OCI-LY7 (cell line): ENCODE data around the gene MTHFD1L. TPM values are rescaled to one million over a fixed set of nuclear protein-coding genes. Genes with fewer than 3 reads are reported as not detected.

Experiments used
- BruUV-seq: library from RNA; stranded (reverse); fragments of 400-500 nt; replicated peaks from 2 replicates; lab custom pipeline; 2021; lab: Mats Ljungman, UMichigan
- CTCF ChIA-PET: fragments of 300-600 bp; sonication (Branson Sonifier 250); formaldehyde crosslinking; loops from one replicate; lab custom pipeline; 2022; ENCODE audit warnings: antibody characterized with exemption; ENCODE audit not compliant: unreplicated experiment; lab: Charles Lee
- POLR2A ChIA-PET: fragments of 300-600 bp; sonication (Branson Sonifier 250); formaldehyde crosslinking; loops from one replicate; lab custom pipeline; 2022; ENCODE audit warnings: antibody characterized with exemption; lab: Charles Lee
- DNase-seq: peaks from one replicate; pipeline ENCODE4 v3.0.0-alpha.2; 2015; ENCODE audit warnings: low spot score
- H2AFZ ChIP-seq: fragments of 200-600 bp; sonication (generic), shearing (Covaris generic); 2 replicates; pipeline ENCODE4 v1.6.1; 2014; ENCODE audit warnings: mild to moderate bottlenecking, antibody characterized with exemption, low read length, moderate library complexity
- H3K27ac ChIP-seq: fragments of 200-600 bp; sonication (generic); 2 replicates; pipeline ENCODE4 v1.5.1; 2014; ENCODE audit warnings: mixed run types, low read depth, mild to moderate bottlenecking, moderate library complexity, low read length, inconsistent platforms; ENCODE audit not compliant: poor library complexity, severe bottlenecking
- H3K36me3 ChIP-seq: fragments of 200-600 bp; sonication (generic); 2 replicates; pipeline ENCODE4 v1.6.1; 2014; ENCODE audit warnings: mild to moderate bottlenecking, antibody characterized with exemption, low read length, moderate library complexity, mixed read lengths; ENCODE audit not compliant: insufficient read depth
- H3K4me1 ChIP-seq: fragments of 200-600 bp; sonication (generic); 2 replicates; pipeline ENCODE4 v1.5.1; 2014; ENCODE audit warnings: mild to moderate bottlenecking, low read length; ENCODE audit not compliant: insufficient read depth, poor library complexity, severe bottlenecking
- H3K4me2 ChIP-seq: fragments of 200-600 bp; sonication (generic); 2 replicates; pipeline ENCODE4 v1.6.1; 2014; ENCODE audit warnings: mild to moderate bottlenecking, low read length
- H3K4me3 ChIP-seq: fragments of 200-600 bp; sonication (generic); 2 replicates; pipeline ENCODE4 v1.5.1; 2014; ENCODE audit warnings: mild to moderate bottlenecking, low read depth, low read length; ENCODE audit not compliant: poor library complexity, severe bottlenecking
- H3K79me2 ChIP-seq: fragments of 200-600 bp; sonication (generic); 2 replicates; pipeline ENCODE4 v1.6.1; 2016; ENCODE audit warnings: low read depth, mild to moderate bottlenecking, low read length, moderate library complexity, mixed read lengths; ENCODE audit not compliant: insufficient read depth
- H3K9me2 ChIP-seq: fragments of 200-600 bp; sonication (generic); 2 replicates; pipeline ENCODE4 v1.6.1; 2016; ENCODE audit warnings: mild to moderate bottlenecking, low read length, mixed read lengths; ENCODE audit not compliant: insufficient read depth
- H3K9me3 ChIP-seq: fragments of 200-600 bp; sonication (generic); 2 replicates; pipeline ENCODE4 v1.6.1; 2014; ENCODE audit warnings: mild to moderate bottlenecking, mixed run types, low read length, mixed read lengths
- H4K20me1 ChIP-seq: fragments of 200-600 bp; sonication (generic); 2 replicates; pipeline ENCODE4 v1.6.1; 2014; ENCODE audit warnings: mild to moderate bottlenecking, antibody characterized with exemption, low read length, moderate library complexity, mixed read lengths; ENCODE audit not compliant: insufficient read depth
- EZH2phosphoT487 ChIP-seq: fragments of 200-600 bp; sonication (generic); IDR thresholded peaks from 2 replicates; pipeline ENCODE4 v1.6.1; 2018; ENCODE audit warnings: low read depth, borderline replicate concordance, mild to moderate bottlenecking, mixed run types, antibody characterized with exemption, low read length, moderate library complexity, mixed read lengths
- intact Hi-C: fragments of 100-400 bp; cut with micrococcal nuclease; formaldehyde crosslinking; loops from one replicate; pipeline ENCODE4 v1.10.0; 2022; ENCODE audit not compliant: unreplicated experiment
- total RNA-seq, 2 experiments: library from RNA; depleted of rRNA in 1 of 2; stranded (reverse); fragments of >200 nt in 1 of 2; shearing (Covaris generic) in 1 of 2; gene quantifications; 2 replicates each; pipeline ENCODE4 v1.2.3, GENCODE V29; 2014 to 2022
- TF ChIP-seq, protein P1 (sequence below): fragments of 200-600 bp; sonication (generic); conservative IDR thresholded peaks from 2 replicates; pipeline ENCODE4 v1.5.1; 2014; ENCODE audit warnings: mild to moderate bottlenecking, antibody characterized with exemption, low read length, moderate library complexity, mixed read lengths

The MTHFD1L gene
- total RNA-seq, 2 experiments from 2014 or later, result 68.4 to 144 TPM

DNA sequence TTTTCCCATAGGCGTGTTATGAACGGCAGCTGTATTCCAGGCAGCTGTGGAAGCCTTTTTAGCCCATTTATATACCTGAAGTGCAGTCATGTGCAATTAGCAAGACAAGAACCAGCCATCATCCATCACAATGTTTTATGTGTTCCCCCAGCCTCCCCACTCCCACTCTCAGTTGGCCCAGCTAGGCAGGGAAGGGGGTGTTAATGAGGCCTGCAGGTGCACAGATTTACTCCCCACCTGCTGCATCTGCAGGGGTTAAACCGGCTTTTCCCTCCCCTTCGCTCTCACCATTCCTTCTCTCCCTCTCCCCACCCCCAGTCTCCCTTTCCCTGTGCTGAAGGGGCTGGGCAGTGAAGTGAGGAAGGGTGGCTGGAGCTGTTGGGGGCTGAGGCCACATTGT lies 224.5 kb downstream of the MTHFD1L start:
- no peak overlapping the region for H3K27ac ChIP-seq
- H4K20me1 ChIP-seq, result no peaks in the 10 kb centered on the region
- DNase-seq, result no peak
- no TSS peak for BruUV-seq
- no peak overlapping the region for H3K4me3 ChIP-seq
- ChIA-PET POLR2A (no interaction called here), CTCF (no interaction called here)
- H2AFZ ChIP-seq, result no peak overlapping the region
- no peaks in the 10 kb centered on the region for H3K79me2 ChIP-seq
- TF ChIP-seq, protein P1, sequence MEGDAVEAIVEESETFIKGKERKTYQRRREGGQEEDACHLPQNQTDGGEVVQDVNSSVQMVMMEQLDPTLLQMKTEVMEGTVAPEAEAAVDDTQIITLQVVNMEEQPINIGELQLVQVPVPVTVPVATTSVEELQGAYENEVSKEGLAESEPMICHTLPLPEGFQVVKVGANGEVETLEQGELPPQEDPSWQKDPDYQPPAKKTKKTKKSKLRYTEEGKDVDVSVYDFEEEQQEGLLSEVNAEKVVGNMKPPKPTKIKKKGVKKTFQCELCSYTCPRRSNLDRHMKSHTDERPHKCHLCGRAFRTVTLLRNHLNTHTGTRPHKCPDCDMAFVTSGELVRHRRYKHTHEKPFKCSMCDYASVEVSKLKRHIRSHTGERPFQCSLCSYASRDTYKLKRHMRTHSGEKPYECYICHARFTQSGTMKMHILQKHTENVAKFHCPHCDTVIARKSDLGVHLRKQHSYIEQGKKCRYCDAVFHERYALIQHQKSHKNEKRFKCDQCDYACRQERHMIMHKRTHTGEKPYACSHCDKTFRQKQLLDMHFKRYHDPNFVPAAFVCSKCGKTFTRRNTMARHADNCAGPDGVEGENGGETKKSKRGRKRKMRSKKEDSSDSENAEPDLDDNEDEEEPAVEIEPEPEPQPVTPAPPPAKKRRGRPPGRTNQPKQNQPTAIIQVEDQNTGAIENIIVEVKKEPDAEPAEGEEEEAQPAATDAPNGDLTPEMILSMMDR, result no peak
- no peak for TF ChIP-seq EZH2phosphoT487
- no peaks in the 10 kb centered on the region for H3K9me2 ChIP-seq
- no peaks in the 10 kb centered on the region for H3K4me1 ChIP-seq
- H3K9me3 ChIP-seq, result no peaks in the 10 kb centered on the region
- no peak overlapping the region for H3K4me2 ChIP-seq
- intact Hi-C loops, result no loop called here
- peaks cover 69% of the 10 kb centered on the region for H3K36me3 ChIP-seq

DNA sequence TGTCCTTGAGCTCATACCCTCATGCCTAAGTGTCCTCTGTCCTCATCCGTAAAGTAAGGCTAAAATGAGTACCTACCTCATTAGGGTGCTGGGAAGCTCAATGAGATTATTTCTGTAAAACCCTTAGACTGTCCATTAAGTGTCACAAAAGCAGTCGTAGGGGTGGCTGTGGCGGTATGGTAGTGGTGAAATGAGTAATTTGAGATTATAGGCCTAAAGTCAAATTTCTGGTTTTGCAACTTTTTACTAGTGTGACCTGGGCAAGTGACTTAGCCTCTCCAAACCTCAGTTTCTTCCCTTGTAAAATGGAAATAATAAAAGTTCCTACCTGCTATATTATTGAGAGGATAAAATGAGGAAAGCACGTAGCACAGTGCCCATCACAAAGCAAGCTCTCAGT lies 226.1 kb downstream of the MTHFD1L start:
- Histone ChIP-seq H3K4me1 (no peaks in the 10 kb centered on the region), H3K9me3 (no peaks in the 10 kb centered on the region), H3K36me3 (peaks cover 85% of the 10 kb centered on the region), H3K79me2 (no peaks in the 10 kb centered on the region), H3K27ac (no peak overlapping the region), H3K4me3 (no peak overlapping the region), H4K20me1 (no peaks in the 10 kb centered on the region), H3K4me2 (no peak overlapping the region), H2AFZ (no peak overlapping the region), H3K9me2 (no peaks in the 10 kb centered on the region)
- intact Hi-C loops, result no loop called here
- DNase-seq, result no peak
- no TSS peak for BruUV-seq
- TF ChIP-seq, protein P1, result no peak
- no peak for TF ChIP-seq EZH2phosphoT487
- POLR2A ChIA-PET, result interaction anchor here (0.6 kb wide), 1 partner anchor 20 kb away, joined by 3 read pairs; no protein-coding TSS in a partner anchor
- CTCF ChIA-PET, result no interaction called here

DNA sequence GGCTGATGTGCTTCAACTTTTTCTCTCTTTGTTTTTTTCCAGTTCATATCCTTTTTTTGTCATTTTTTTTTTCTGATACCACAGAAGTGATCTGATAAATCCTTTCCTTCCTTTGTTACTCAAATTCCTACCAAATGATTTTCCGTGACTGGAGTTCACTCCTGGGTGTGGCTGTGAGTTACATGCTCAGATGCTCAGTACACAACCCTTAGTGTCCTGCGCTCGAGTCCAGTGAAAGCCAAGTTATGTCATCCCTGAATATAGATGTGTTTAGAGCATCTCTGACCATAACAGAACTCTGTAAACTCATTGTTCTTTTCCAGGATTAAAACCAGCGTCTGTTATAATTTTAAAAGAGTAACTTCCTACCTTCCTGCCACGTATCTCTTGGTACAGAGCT lies 227.1 kb downstream of the MTHFD1L start:
- POLR2A ChIA-PET, result no interaction called here
- no peak overlapping the region for H3K4me2 ChIP-seq
- no peaks in the 10 kb centered on the region for H3K4me1 ChIP-seq
- no peaks in the 10 kb centered on the region for H3K79me2 ChIP-seq
- no TSS peak for BruUV-seq
- intact Hi-C loops, result no loop called here
- CTCF ChIA-PET, result no interaction called here
- H3K27ac ChIP-seq, result no peak overlapping the region
- no peaks in the 10 kb centered on the region for H3K9me3 ChIP-seq
- no peaks in the 10 kb centered on the region for H3K9me2 ChIP-seq
- H2AFZ ChIP-seq, result no peak overlapping the region
- no peak overlapping the region for H3K4me3 ChIP-seq
- peaks cover 95% of the 10 kb centered on the region for H3K36me3 ChIP-seq
- no peaks in the 10 kb centered on the region for H4K20me1 ChIP-seq
- TF ChIP-seq EZH2phosphoT487, result no peak
- TF ChIP-seq, protein P1, result no peak
- no peak for DNase-seq
